Ascending aorta (tissue), 2 donors: Measurements from ENCODE around the gene ATP5PF. TPM values are rescaled to one million over a fixed set of nuclear protein-coding genes. Genes with fewer than 3 reads are reported as not detected.
A peak's percentile ranks its signal among the peaks of the same experiment; 100 is the strongest.

Experiments used
- DNase-seq, 2 donors: peaks; one replicate each; pipeline ENCODE4 v3.0.0-alpha.2; 2019; ENCODE audit warnings: low spot score in 2 of 2
- H3K27ac ChIP-seq, 2 donors: fragments of 200-600 bp; sonication (generic); one replicate each; pipeline ENCODE4 v1.5.1; 2016 to 2017; ENCODE audit warnings: mild to moderate bottlenecking in 1 of 2
- H3K27me3 ChIP-seq: fragments of 200-600 bp; sonication (generic); one replicate; pipeline ENCODE4 v1.5.1; 2017
- H3K36me3 ChIP-seq, 2 donors: fragments of 200-600 bp; sonication (generic); one replicate each; pipeline ENCODE4 v1.5.1; 2016
- H3K4me1 ChIP-seq, 2 donors: fragments of 200-600 bp; sonication (generic); one replicate each; pipeline ENCODE4 v1.5.1; 2016 to 2017; ENCODE audit warnings: mild to moderate bottlenecking in 1 of 2
- H3K4me3 ChIP-seq, 2 donors: fragments of 200-600 bp; sonication (generic); one replicate each; pipeline ENCODE4 v1.5.1; 2016 to 2017; ENCODE audit warnings: mild to moderate bottlenecking in 1 of 2
- H3K9me3 ChIP-seq, 2 donors: fragments of 200-600 bp; sonication (generic); one replicate each; pipeline ENCODE4 v1.5.1; 2016
- CTCF ChIP-seq, 3 experiments: fragments of 200-600 bp in 2 of 3; fragments of 450-650 bp in 1 of 3; sonication (generic) in 2 of 3; IDR thresholded peaks; one replicate each; pipeline ENCODE4 v1.5.1; 2016 to 2019; ENCODE audit warnings: antibody characterized with exemption in 3 of 3, mild to moderate bottlenecking in 1 of 3, moderate library complexity in 1 of 3
- intact Hi-C: fragments of 100-400 bp; cut with DNase I; formaldehyde crosslinking; loops from one replicate; pipeline ENCODE4 v1.15.1; 2023
- total RNA-seq: library from RNA; depleted of rRNA; stranded (reverse); fragments of >200 nt; gene quantifications from one replicate; pipeline ENCODE4 v1.1.0, GENCODE V29; 2016

ATP5PF gene
- total RNA-seq, 1 donor from 2014 or later: 81.8 TPM

- H3K4me1 ChIP-seq: peaks cover 0 to 5% of the 10 kb centered on the region in 2 donors
- intact Hi-C loops: loop anchor here (5.0 kb wide), 1 partner anchor 45 kb away; no protein-coding TSS in a partner anchor
- peak overlapping the region in 1 of 2 donors; percentile 6 for H3K27ac ChIP-seq
- no peaks in the 10 kb centered on the region for H3K36me3 ChIP-seq
- H3K9me3 ChIP-seq: no peaks in the 10 kb centered on the region
- no peak overlapping the region for H3K4me3 ChIP-seq
- TF ChIP-seq CTCF (IDR thresholded peaks at IDR 0.05): no peak
- DNase-seq: no peak
- H3K27me3 ChIP-seq: no peaks in the 10 kb centered on the region
These were observed 46.9 kb downstream of the ATP5PF start for GRCh38 chr21:25687787-25688186.

GRCh38 chr21:25682382-25682781 lies 52.3 kb downstream of the ATP5PF start:
- intact Hi-C loops: no loop called here
- TF ChIP-seq CTCF (IDR thresholded peaks at IDR 0.05): no peak
- no peaks in the 10 kb centered on the region for H3K36me3 ChIP-seq

DNA sequence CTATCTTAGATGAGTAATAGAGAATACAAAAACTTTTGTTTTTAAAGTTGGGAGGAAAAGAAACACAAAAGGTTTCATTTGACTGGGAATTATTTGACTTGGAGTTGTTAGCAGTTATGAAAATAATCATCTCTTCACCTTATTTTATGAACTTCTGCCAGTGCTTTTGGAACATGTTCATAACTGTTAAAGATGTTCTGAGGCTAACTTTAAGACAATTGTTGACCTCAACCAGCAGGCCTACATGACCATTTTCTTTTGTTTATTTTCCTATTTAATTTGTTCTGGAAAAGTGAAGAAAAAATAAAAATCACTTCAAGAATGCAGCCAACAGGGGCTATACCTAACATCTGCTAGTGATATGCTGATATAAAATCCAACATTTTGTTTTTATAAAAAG lies 58.3 kb downstream of the ATP5PF start:
- H3K36me3 ChIP-seq: no peaks in the 10 kb centered on the region
- H3K27me3 ChIP-seq: no peaks in the 10 kb centered on the region
- H3K27ac ChIP-seq: no peak overlapping the region
- H3K4me1 ChIP-seq: peaks cover 0 to 3% of the 10 kb centered on the region in 2 donors
- no peaks in the 10 kb centered on the region for H3K9me3 ChIP-seq
- TF ChIP-seq CTCF (IDR thresholded peaks at IDR 0.05): no peak
- intact Hi-C loops: no loop called here
- no peak overlapping the region for H3K4me3 ChIP-seq
- no peak for DNase-seq

More at GRCh38 chr21:25682382-25682781, 52.3 kb downstream of the ATP5PF start:
- Histone ChIP-seq H3K4me1 (no peaks in the 10 kb centered on the region), H3K9me3 (no peaks in the 10 kb centered on the region), H3K27me3 (no peaks in the 10 kb centered on the region), H3K27ac (no peak overlapping the region), H3K4me3 (no peak overlapping the region)
- DNase-seq: no peak

Other genes starting within 250 kb of the ATP5PF start
- gene MRPL39, start 127.4 kb downstream of the ATP5PF start, total RNA-seq: 26.1 TPM
- gene JAM2, start 95.6 kb downstream of the ATP5PF start, total RNA-seq: 54.1 TPM
- gene GABPA, start 68 bp upstream of the ATP5PF start, total RNA-seq: 8.9 TPM